Sigmoid colon (tissue), 7 donors: ENCODE measurements around the gene ZFR2. TPM values are rescaled to one million over a fixed set of nuclear protein-coding genes. Genes with fewer than 3 reads are reported as not detected.
"Not testable (repeated sequence)": the region's sequence is repeated elsewhere in the genome, so short reads cannot be mapped to it uniquely, and the experiment has no call there.

Source experiments
- DNase-seq: peaks from one replicate; pipeline ENCODE4 v3.0.0-alpha.2; 2019
- H3K27ac ChIP-seq, 4 donors: fragments of 200-600 bp; sonication (generic); one replicate each; pipeline ENCODE4 v1.5.1; 2016 to 2019; ENCODE audit warnings: mild to moderate bottlenecking in 1 of 4
- H3K27me3 ChIP-seq, 3 donors: fragments of 200-600 bp; sonication (generic); one replicate each; pipeline ENCODE4 v1.5.1; 2019; ENCODE audit warnings: mild to moderate bottlenecking in 1 of 3
- H3K36me3 ChIP-seq, 4 donors: fragments of 200-600 bp; sonication (generic); one replicate each; pipeline ENCODE4 v1.5.1; 2016 to 2019
- H3K4me1 ChIP-seq, 4 donors: fragments of 200-600 bp; sonication (generic); one replicate each; pipeline ENCODE4 v1.5.1; 2017 to 2019
- H3K4me3 ChIP-seq, 4 donors: fragments of 200-600 bp; sonication (generic); one replicate each; pipeline ENCODE4 v1.5.1; 2017 to 2019; ENCODE audit warnings: mild to moderate bottlenecking in 2 of 4, moderate library complexity in 1 of 4
- H3K9me3 ChIP-seq, 4 donors: fragments of 200-600 bp in 3 of 4; sonication (generic) in 3 of 4; one replicate each; pipeline versions ENCODE4 v1.5.1 to v1.6.1; 2013 to 2019
- CTCF ChIP-seq, 4 experiments: fragments of 450-650 bp in 3 of 4; fragments of 200-600 bp in 1 of 4; IDR thresholded peaks; one replicate each; pipeline ENCODE4 v1.5.1; 2016 to 2019; ENCODE audit warnings: antibody characterized with exemption in 4 of 4, mild to moderate bottlenecking in 3 of 4, moderate library complexity in 2 of 4
- EP300 ChIP-seq, 4 donors: sonication (generic); formaldehyde crosslinking; IDR thresholded peaks; one replicate each; pipeline ENCODE4 v1.6.1; 2017; ENCODE audit warnings: antibody characterized with exemption in 4 of 4
- POLR2A ChIP-seq, 2 donors: fragments of 450-650 bp; IDR thresholded peaks; one replicate each; pipeline ENCODE4 v1.6.1; 2016; ENCODE audit warnings: antibody characterized with exemption in 2 of 2, mild to moderate bottlenecking in 2 of 2, moderate library complexity in 2 of 2
- POLR2AphosphoS5 ChIP-seq, 4 donors: sonication (generic); formaldehyde crosslinking; IDR thresholded peaks; one replicate each; pipeline ENCODE4 v1.6.1; 2017; ENCODE audit warnings: antibody characterized with exemption in 4 of 4
- WGBS, 2 donors: extraction: QIAGEN DNeasy Blood & Tissue Kit; methylation state at CpG; one replicate each; pipeline ENCODE4 v1.1.7; 2013; 5-methylcytosine and 5-hydroxymethylcytosine counted together
- intact Hi-C: fragments of 100-400 bp; cut with DNase I; formaldehyde crosslinking; loops from one replicate; pipeline ENCODE4 v1.15.1; 2023
- polyA plus RNA-seq, 3 donors: library from polyadenylated mRNA; stranded (reverse); fragments of 200-250 nt; gene quantifications; one replicate each; pipeline ENCODE4 v1.2.3, GENCODE V29; 2013
- total RNA-seq, 4 donors: library from RNA; depleted of rRNA; stranded (reverse); fragments of >200 nt; gene quantifications; one replicate each; pipeline ENCODE4 v1.1.0, GENCODE V29; 2016
- donor health status: healthy with polysubstance abuse.
- donor health status: Bipolar disorder and iron deficiency.
- donor health status: healthy.

Gene ZFR2
- total and polyA plus RNA-seq, 7 donors = under 0.01 to 1.2 (median 0.47) TPM; not detected in 3

GRCh38 chr19:3880471-3881271, 11.8 kb upstream of the ZFR2 start, which contains the start of gene ATCAY:
Gene ATCAY (plus strand): TSS chr19:3880685. CDS start chr19:3885768, 5,083 bp downstream.
- H3K27ac ChIP-seq = no peak within 1 kb of the TSS
- intact Hi-C loops = no loop called here
- H3K9me3 ChIP-seq = no peaks in the 10 kb centered on the region
- H3K27me3 ChIP-seq = peaks cover 20 to 71% (median 56%) of the 10 kb centered on the region in 3 donors
- TF ChIP-seq POLR2AphosphoS5 (IDR thresholded peaks at IDR 0.05) (no peak), EP300 (IDR thresholded peaks at IDR 0.05) (no peak), CTCF (IDR thresholded peaks at IDR 0.05) (no peak), POLR2A (IDR thresholded peaks at IDR 0.05) (no peak)
- WGBS, 2 donors = 4 to 9% methylated on average over 49 of the region's 49 CpGs
- H3K4me3 ChIP-seq = no peak within 1 kb of the TSS
- no peaks in the 10 kb centered on the region for H3K36me3 ChIP-seq
- no peak for DNase-seq
- H3K4me1 ChIP-seq = peaks cover 0 to 7% (median 0%) of the 10 kb centered on the region in 4 donors

- H3K36me3 ChIP-seq = no peaks in the 10 kb centered on the region
- intact Hi-C loops = no loop called here
- no peak for DNase-seq
- peaks cover 20 to 71% (median 56%) of the 10 kb centered on the region in 3 donors for H3K27me3 ChIP-seq
- H3K9me3 ChIP-seq = no peaks in the 10 kb centered on the region
- no peak for TF ChIP-seq POLR2A (IDR thresholded peaks at IDR 0.05)
- no peak overlapping the region for H3K4me3 ChIP-seq
- no peak overlapping the region for H3K27ac ChIP-seq
- 62 to 63% methylated on average over 12 of the region's 12 CpGs for WGBS, 2 donors
- H3K4me1 ChIP-seq = peaks cover 0 to 7% (median 0%) of the 10 kb centered on the region in 4 donors
Measured at GRCh38 chr19:3879656-3880055, 10.8 kb upstream of the ZFR2 start.

- DNase-seq, H3K27ac ChIP-seq, H3K36me3 ChIP-seq, H3K9me3 ChIP-seq, H3K4me1 ChIP-seq, intact Hi-C loops, H3K4me3 ChIP-seq: not testable (repeated sequence)
- WGBS, 2 donors = 76 to 80% methylated on average over 13 of the region's 13 CpGs
- H3K27me3 ChIP-seq = peaks cover 3 to 42% (median 26%) of the 10 kb centered on the region in 3 donors
Measured at GRCh38 chr19:3874695-3875094, 5.9 kb upstream of the ZFR2 start.

- no peak overlapping the region for H3K4me3 ChIP-seq
- no peaks in the 10 kb centered on the region for H3K36me3 ChIP-seq
- H3K4me1 ChIP-seq = peaks cover 0 to 9% (median 7%) of the 10 kb centered on the region in 4 donors
- H3K27me3 ChIP-seq = peaks cover 16 to 44% (median 31%) of the 10 kb centered on the region in 3 donors
- peaks cover 0 to 9% (median 2%) of the 10 kb centered on the region in 4 donors for H3K9me3 ChIP-seq
- WGBS, 2 donors = 48 to 67% methylated on average over 4 of the region's 4 CpGs
- no peak overlapping the region for H3K27ac ChIP-seq
- DNase-seq = no peak
- intact Hi-C loops = no loop called here
- TF ChIP-seq POLR2A (IDR thresholded peaks at IDR 0.05) (no peak), POLR2AphosphoS5 (IDR thresholded peaks at IDR 0.05) (no peak), EP300 (IDR thresholded peaks at IDR 0.05) (no peak), CTCF (IDR thresholded peaks at IDR 0.05) (no peak)
Measured at GRCh38 chr19:3873151-3873550, 4.3 kb upstream of the ZFR2 start.

GRCh38 chr19:3867971-3868769, 668 bp downstream of the ZFR2 start:
- H3K4me1 ChIP-seq = peaks cover 0 to 9% (median 7%) of the 10 kb centered on the region in 4 donors
- no peak overlapping the region for H3K27ac ChIP-seq
- WGBS, 2 donors = 12 to 19% methylated on average over 30 of the region's 30 CpGs
- no peak for DNase-seq
- intact Hi-C loops = no loop called here
- TF ChIP-seq EP300 (IDR thresholded peaks at IDR 0.05) (no peak), CTCF (IDR thresholded peaks at IDR 0.05) (no peak)
- H3K36me3 ChIP-seq = no peaks in the 10 kb centered on the region
- H3K27me3 ChIP-seq = peaks cover 21 to 55% (median 39%) of the 10 kb centered on the region in 3 donors
- peaks cover 0 to 9% (median 2%) of the 10 kb centered on the region in 4 donors for H3K9me3 ChIP-seq
- no peak overlapping the region for H3K4me3 ChIP-seq
